Fibroblast of peridontal ligament (primary cell): ENCODE results near the gene MAN2B1.

Experiments
- DNase-seq: peaks from one replicate; pipeline ENCODE4 v3.0.0-alpha.2; 2010; ENCODE audit errors: extremely low read depth

The MAN2B1 gene

GRCh38 chr19:12617646-12618045, 48.9 kb downstream of the MAN2B1 start:
- DNase-seq, result no peak

- DNase-seq, result peak; percentile 78
These were observed 55.2 kb downstream of the MAN2B1 start for GRCh38 chr19:12611361-12611699.

- peak; percentile 97 for DNase-seq
These were observed 55.8 kb downstream of the MAN2B1 start, which contains the start of the genes ZNF490 and ZNF791 for GRCh38 chr19:12610540-12611360. Gene ZNF490, minus strand, starts transcription at chr19:12610813. Its CDS starts 133 bp downstream, at chr19:12610680. Gene ZNF791, plus strand, starts transcription at chr19:12610920. Its CDS starts 160 bp downstream, at chr19:12611080.

DNA sequence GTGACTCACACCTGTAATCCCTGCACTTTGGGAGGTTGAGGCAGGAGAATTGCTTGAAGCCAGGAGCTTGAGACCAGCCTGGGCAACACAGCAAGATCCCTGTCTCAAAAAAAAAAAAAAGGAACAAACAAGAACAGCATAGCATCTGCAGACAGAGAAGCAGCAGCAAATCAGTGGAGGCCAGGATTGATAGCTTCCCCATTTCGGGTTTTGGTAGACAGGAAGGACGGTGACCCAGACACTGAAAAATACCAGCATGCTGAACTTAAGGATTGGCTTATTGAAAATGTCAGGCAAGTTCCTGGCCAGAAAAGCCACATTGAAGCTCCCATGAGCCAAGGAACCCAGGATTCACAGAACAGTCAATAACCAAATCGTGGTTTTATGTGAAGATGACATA, 58.9 kb downstream of the MAN2B1 start:
- DNase-seq, result no peak

- no peak for DNase-seq
These were observed 59.7 kb downstream of the MAN2B1 start for GRCh38 chr19:12606796-12607195.

DNA sequence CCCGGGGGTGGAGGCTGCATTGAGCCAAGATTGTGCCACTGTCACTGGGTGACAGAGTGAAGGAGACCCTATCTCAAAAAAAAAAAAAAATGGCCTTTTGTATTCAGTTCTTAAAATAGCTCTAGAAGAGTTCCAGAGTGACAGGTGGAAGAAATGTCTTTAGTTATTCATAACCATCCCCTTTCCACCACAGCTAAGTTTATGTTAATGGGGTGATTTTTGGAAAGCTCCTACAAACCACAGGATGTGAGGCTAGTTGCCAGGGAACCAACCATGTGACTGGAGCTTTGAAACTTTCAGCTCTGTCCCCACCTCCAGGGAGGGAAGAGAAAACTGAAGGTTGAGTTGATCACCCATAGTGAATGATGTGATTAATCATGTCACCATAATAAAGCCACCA, 62.8 kb downstream of the MAN2B1 start:
- DNase-seq, result peak; percentile 13

- DNase-seq, result no peak
These were observed 68.9 kb downstream of the MAN2B1 start for GRCh38 chr19:12597594-12597993.

DNA sequence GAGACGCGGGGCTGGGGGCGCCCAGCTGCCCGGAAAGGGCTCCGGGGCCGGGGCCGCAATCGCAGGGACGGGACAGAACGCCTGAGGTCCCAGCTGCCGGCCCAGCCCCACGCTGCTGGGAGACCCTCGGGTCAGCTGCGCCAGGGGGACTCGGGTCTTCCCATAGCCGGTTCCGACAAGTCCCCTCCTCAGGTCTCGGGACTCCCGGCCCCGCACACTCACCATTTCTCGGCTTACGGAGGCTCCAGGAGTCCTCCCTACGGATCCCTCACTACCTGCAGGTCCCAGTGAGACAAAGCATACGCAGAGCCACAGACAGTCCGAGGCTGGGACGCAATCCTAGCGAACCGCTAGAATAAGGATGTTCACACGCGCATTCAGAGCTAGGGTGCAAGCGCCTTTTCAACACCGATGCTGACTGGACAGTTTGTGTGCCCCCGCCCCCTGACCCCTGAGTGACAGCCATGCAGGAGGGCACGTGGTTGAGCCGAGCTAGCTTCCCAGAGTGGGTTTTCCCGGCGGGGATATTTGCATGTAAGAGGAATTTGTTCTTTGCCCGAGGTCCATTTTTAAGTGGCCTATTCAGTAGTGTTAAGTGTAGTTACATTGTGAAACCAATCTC, 69.5 kb downstream of the MAN2B1 start:
- no peak for DNase-seq
